Kidney (tissue), 14 donors: ENCODE results near the gene YAF2. TPM values are rescaled to one million over a fixed set of nuclear protein-coding genes. Genes with fewer than 3 reads are reported as not detected.

Source experiments
- DNase-seq, 5 donors: peaks; one replicate each; pipeline ENCODE4 v3.0.0-alpha.2; 2013 to 2020
- FAIRE-seq: peaks from 2 replicates; lab custom pipeline; 2012; peaks lifted over from hg19 to GRCh38; lab: Jason Lieb, UNC
- H3K27ac ChIP-seq, 2 donors: one replicate each; pipeline ENCODE4 v1.7.0; 2013; ENCODE audit warnings: low read depth in 2 of 2, low read length in 2 of 2, inconsistent platforms in 1 of 2
- H3K27me3 ChIP-seq: one replicate; pipeline ENCODE4 v1.7.1; 2013; ENCODE audit warnings: low read length, inconsistent platforms; ENCODE audit not compliant: control insufficient read depth, insufficient read depth
- H3K36me3 ChIP-seq, 3 donors: one replicate each; pipeline versions ENCODE4 v1.7.0 to v1.7.1; 2013; ENCODE audit warnings: low read length in 3 of 3, control low read depth in 1 of 3, inconsistent platforms in 1 of 3; ENCODE audit not compliant: insufficient read depth in 3 of 3, control insufficient read depth in 2 of 3
- H3K4me1 ChIP-seq, 3 donors: one replicate each; pipeline versions ENCODE4 v1.7.0 to v1.7.1; 2013; ENCODE audit warnings: low read length in 3 of 3, inconsistent platforms in 1 of 3, low read depth in 1 of 3; ENCODE audit not compliant: control insufficient read depth in 2 of 3, insufficient read depth in 2 of 3
- H3K4me3 ChIP-seq, 3 donors: one replicate each; pipeline versions ENCODE4 v1.7.0 to v1.8.1; 2013; ENCODE audit warnings: low read length in 3 of 3, control low read depth in 1 of 3, inconsistent platforms in 1 of 3
- H3K9ac ChIP-seq, 3 donors: one replicate each; pipeline versions ENCODE4 v1.7.0 to v1.7.1; 2013; ENCODE audit warnings: low read length in 3 of 3, control low read depth in 1 of 3, inconsistent platforms in 1 of 3
- H3K9me3 ChIP-seq, 3 donors: one replicate each; pipeline versions ENCODE4 v1.7.0 to v1.7.1; 2013; ENCODE audit warnings: low read length in 3 of 3, control low read depth in 1 of 3, inconsistent platforms in 1 of 3; ENCODE audit not compliant: control insufficient read depth in 2 of 3, insufficient read depth in 1 of 3
- CTCF ChIP-seq: IDR thresholded peaks from 3 replicates; pipeline ENCODE4 v1.5.1; 2012; ENCODE audit warnings: mild to moderate bottlenecking, moderate library complexity, borderline replicate concordance; ENCODE audit not compliant: insufficient read depth; ENCODE audit errors: extremely low read depth
- intact Hi-C: fragments of 100-400 bp; cut with DNase I; formaldehyde crosslinking; loops from one replicate; pipeline ENCODE4 v1.11.1; 2022
- polyA plus RNA-seq: library from polyadenylated mRNA; stranded (reverse); fragments of 350-450 nt; fragmentation: Illumina TruSeq; extraction: RNeasy Lipid Tissue Mini Kit (QIAGEN cat#74804); gene quantifications from one replicate; pipeline ENCODE4 v1.2.3, GENCODE V29; 2014; ENCODE audit warnings: low read depth, low replicate concordance; ENCODE audit not compliant: insufficient read depth
- total RNA-seq: library from RNA; stranded (reverse); fragmentation: NEBNext Ultra II Directional; extraction: Animal tissue kit (Norgen Biotek cat#: 25700); gene quantifications from one replicate; pipeline ENCODE4 v1.2.1, GENCODE V29; 2021
- donor health status: control.
- donor health status: control.
- donor health status: control.
- donor health status: control.
- donor health status: control.
- donor health status: DM: yes; HTN: yes; CAD: no.
- donor health status: Normal renal cell carcinoma (clear cell type).

YAF2 gene
- total and polyA plus RNA-seq, 2 donors from 2014 or later = 15.0 to 32.0 TPM

- no peaks in the 10 kb centered on the region for H3K36me3 ChIP-seq
- no peaks in the 10 kb centered on the region for H3K4me1 ChIP-seq
- TF ChIP-seq CTCF = no peak
- no peaks in the 10 kb centered on the region for H3K9me3 ChIP-seq
- intact Hi-C loops = no loop called here
- no peak overlapping the region for H3K4me3 ChIP-seq
- FAIRE-seq (no peak), DNase-seq (no peak)
- H3K27ac ChIP-seq = no peak overlapping the region
- no peak overlapping the region for H3K9ac ChIP-seq
- no peaks in the 10 kb centered on the region for H3K27me3 ChIP-seq
Measured at GRCh38 chr12:42281844-42282243, 43.8 kb upstream of the YAF2 start.

GRCh38 chr12:42281278-42281677, 43.2 kb upstream of the YAF2 start:
- no peaks in the 10 kb centered on the region for H3K27me3 ChIP-seq
- FAIRE-seq = no peak
- H3K27ac ChIP-seq = no peak overlapping the region
- H3K4me3 ChIP-seq = no peak overlapping the region
- H3K9ac ChIP-seq = no peak overlapping the region
- no peak for TF ChIP-seq CTCF
- H3K36me3 ChIP-seq = no peaks in the 10 kb centered on the region
- H3K9me3 ChIP-seq = no peaks in the 10 kb centered on the region
- no peaks in the 10 kb centered on the region for H3K4me1 ChIP-seq
- intact Hi-C loops = no loop called here
- no peak for DNase-seq

- H3K4me1 ChIP-seq = no peaks in the 10 kb centered on the region
- H3K9ac ChIP-seq = no peak overlapping the region
- intact Hi-C loops = no loop called here
- H3K36me3 ChIP-seq = no peaks in the 10 kb centered on the region
- no peak for TF ChIP-seq CTCF
- FAIRE-seq = no peak
- no peaks in the 10 kb centered on the region for H3K27me3 ChIP-seq
- no peaks in the 10 kb centered on the region for H3K9me3 ChIP-seq
- no peak for DNase-seq
- no peak overlapping the region for H3K4me3 ChIP-seq
- H3K27ac ChIP-seq = no peak overlapping the region
Measured at GRCh38 chr12:42278128-42278510, 40.1 kb upstream of the YAF2 start.

- FAIRE-seq (no peak), DNase-seq (peak in 1 of 5 donors; percentile 11)
- intact Hi-C loops = no loop called here
- H3K9me3 ChIP-seq = no peaks in the 10 kb centered on the region
- H3K27me3 ChIP-seq = no peaks in the 10 kb centered on the region
- no peak for TF ChIP-seq CTCF
- no peak overlapping the region for H3K9ac ChIP-seq
- H3K4me3 ChIP-seq = no peak overlapping the region
- H3K4me1 ChIP-seq = no peaks in the 10 kb centered on the region
- no peak overlapping the region for H3K27ac ChIP-seq
- no peaks in the 10 kb centered on the region for H3K36me3 ChIP-seq
Measured at GRCh38 chr12:42277396-42278127, 39.5 kb upstream of the YAF2 start.
